CD1c-positive myeloid dendritic cell (primary cell): ENCODE measurements around the gene TMEM17.

Experiments
- DNase-seq: peaks from one replicate; pipeline ENCODE4 v3.0.0-alpha.2; 2016; ENCODE audit errors: extremely low spot score

TMEM17 gene

GRCh38 chr2:62511636-62512035, 5.6 kb upstream of the TMEM17 start:
- DNase-seq: no peak

- no peak for DNase-seq
These were observed 391 bp upstream of the TMEM17 start for GRCh38 chr2:62506421-62506750.

GRCh38 chr2:62505109-62505749, 766 bp downstream of the TMEM17 start:
- no peak for DNase-seq

GRCh38 chr2:62504657-62505056, 1.3 kb downstream of the TMEM17 start:
- DNase-seq: no peak

GRCh38 chr2:62501794-62502500, 4.0 kb downstream of the TMEM17 start:
- no peak for DNase-seq

- DNase-seq: no peak
These were observed 4.9 kb downstream of the TMEM17 start for GRCh38 chr2:62501069-62501468.

GRCh38 chr2:62499430-62500060, 6.5 kb downstream of the TMEM17 start:
- DNase-seq: no peak

GRCh38 chr2:62498739-62499138, 7.3 kb downstream of the TMEM17 start:
- DNase-seq: no peak

- DNase-seq: no peak
These were observed 10.2 kb downstream of the TMEM17 start for GRCh38 chr2:62495761-62496160.

- no peak for DNase-seq
These were observed 13.9 kb downstream of the TMEM17 start for GRCh38 chr2:62492048-62492447.

GRCh38 chr2:62489702-62490101, 16.3 kb downstream of the TMEM17 start:
- DNase-seq: no peak

GRCh38 chr2:62489162-62489561, 16.8 kb downstream of the TMEM17 start:
- DNase-seq: no peak

- DNase-seq: no peak
These were observed 19.6 kb downstream of the TMEM17 start for GRCh38 chr2:62486439-62486765.

- DNase-seq: no peak
These were observed 20.1 kb downstream of the TMEM17 start for GRCh38 chr2:62485761-62486438.

GRCh38 chr2:62482558-62483352, 23.2 kb downstream of the TMEM17 start:
- no peak for DNase-seq

GRCh38 chr2:62479917-62480316, 26.1 kb downstream of the TMEM17 start:
- DNase-seq: no peak

- peak; percentile 27 for DNase-seq
These were observed 27.9 kb downstream of the TMEM17 start for GRCh38 chr2:62478093-62478580.

GRCh38 chr2:62477573-62477972, 28.4 kb downstream of the TMEM17 start:
- DNase-seq: no peak

GRCh38 chr2:62475172-62476011, 30.6 kb downstream of the TMEM17 start:
- peak; percentile 13 for DNase-seq

GRCh38 chr2:62474176-62474575, 31.8 kb downstream of the TMEM17 start:
- DNase-seq: no peak

GRCh38 chr2:62473246-62473827, 32.7 kb downstream of the TMEM17 start:
- DNase-seq: no peak
